CD4-positive, alpha-beta T cell treated with Interleukin-4 for 1 hour (primary cell): ENCODE measurements around the gene ANXA4.
"Not testable (repeated sequence)": the region's sequence is repeated elsewhere in the genome, so short reads cannot be mapped to it uniquely, and the experiment has no call there.

Experiments used
- DNase-seq, 2 donors: peaks; one replicate each; pipeline ENCODE4 v3.0.0-alpha.2; 2020 to 2022

Gene ANXA4

DNA sequence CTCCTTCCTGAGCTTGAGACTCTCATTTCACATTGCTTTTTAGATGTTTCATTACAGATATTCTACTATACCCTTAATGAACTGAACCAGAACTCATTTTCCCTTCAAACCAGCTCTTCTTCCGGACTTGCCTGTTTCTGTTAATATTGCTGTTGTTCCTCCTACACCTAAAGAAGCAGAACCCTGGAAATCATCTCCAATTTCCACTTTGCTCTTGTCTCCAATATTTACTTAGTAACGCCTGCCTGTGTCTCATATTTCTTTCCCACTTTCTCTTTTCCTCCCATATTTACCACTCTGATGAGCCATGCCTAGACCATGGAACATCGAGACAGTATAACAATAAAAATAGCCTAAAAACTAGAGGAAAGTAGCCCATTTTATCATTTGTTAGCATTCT is 69.7 kb downstream of the ANXA4 start:
- no peak for DNase-seq

GRCh38 chr2:69815717-69816116 is 73.8 kb downstream of the ANXA4 start:
- DNase-seq: no peak

- DNase-seq: peak; percentile 83 to 88
Observed at GRCh38 chr2:69816923-69817542, 75.1 kb downstream of the ANXA4 start.

DNA sequence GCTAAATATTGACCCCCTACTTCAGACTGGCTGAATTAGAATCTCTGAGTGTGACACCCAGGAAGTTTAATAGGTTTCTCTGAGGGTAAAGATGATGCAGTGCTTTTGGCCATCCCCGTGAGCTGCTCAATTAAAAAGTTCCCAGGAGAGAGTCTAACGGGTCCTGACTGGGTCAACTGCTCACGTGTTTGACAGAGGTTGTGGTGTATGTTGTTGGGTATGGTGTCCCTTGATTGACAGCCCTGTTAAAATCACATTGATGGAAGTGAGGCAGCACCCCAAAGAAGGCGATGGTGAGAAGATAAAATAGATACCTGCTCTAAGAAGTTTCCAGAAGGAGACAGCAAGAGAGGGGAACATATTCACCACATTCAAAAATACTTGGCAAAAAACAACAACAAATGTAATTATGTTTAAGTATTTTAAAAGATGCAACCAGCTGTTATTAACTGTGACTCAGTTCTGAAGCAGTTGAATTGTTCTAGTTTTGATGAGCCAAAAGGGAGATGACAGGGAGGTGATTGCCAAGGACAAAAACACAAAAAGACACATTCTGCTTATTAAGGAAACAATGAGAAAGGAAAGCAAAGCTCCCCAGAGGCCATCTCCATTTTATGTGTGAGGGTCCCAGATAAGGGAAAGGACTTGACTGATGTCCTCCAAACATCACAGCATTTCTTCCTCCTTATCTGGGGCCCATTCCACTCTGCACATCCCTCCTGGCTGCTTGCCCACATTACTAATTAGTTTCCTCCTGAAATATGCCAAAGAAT is 76.0 kb downstream of the ANXA4 start:
- DNase-seq: no peak

GRCh38 chr2:69827796-69828540 is 86.0 kb downstream of the ANXA4 start:
- DNase-seq: no peak

- no peak for DNase-seq
Observed at GRCh38 chr2:69828938-69829255, 87.0 kb downstream of the ANXA4 start.

GRCh38 chr2:69829256-69830044 is 87.5 kb downstream of the ANXA4 start, which contains the start of gene GMCL1:
Gene GMCL1, plus strand, starts transcription at chr2:69829660. Its CDS starts 233 bp downstream, at chr2:69829893.
- peak; percentile 98 for DNase-seq

DNA sequence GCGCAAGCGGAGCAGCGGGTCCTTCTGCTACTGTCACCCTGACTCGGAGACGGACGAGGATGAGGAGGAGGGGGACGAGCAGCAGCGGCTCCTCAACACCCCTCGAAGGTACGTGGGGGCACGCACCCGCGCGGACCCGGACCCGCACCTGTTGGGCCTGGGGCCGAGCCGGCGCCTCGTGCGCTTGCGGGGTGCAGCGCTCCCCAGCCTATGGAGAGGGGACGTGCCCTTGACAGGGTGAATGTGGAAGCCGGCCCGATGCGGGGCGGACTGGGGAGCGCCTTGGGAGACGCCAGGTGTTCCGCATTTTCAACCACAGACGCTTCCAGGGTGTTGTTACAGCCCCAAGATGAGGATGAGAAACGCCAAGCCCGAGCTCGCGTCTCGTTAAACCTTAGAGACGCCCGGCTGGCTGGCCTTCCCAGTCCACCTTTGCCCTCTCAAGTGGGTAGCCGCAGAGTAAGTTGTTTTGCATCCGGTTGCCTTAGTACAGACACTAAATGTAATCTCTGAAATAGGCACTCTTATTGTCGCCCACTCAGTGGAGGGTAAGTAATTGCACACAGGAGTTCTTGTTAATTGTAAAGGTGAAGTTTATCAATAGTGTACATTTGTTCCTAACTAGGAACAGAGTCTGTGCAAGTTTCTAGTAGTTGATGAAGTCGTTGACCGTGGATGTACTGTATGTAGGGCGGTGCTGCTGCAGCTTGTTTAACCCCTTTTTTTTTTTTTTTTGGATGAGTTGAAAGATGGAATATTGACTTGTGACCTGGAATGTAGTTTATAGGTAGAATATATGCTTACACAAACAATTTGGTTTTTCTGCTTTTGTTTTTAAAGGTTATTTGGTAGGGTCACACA is 88.3 kb downstream of the ANXA4 start:
- peak; percentile 36 to 56 for DNase-seq

GRCh38 chr2:69830906-69831241 is 88.9 kb downstream of the ANXA4 start:
- not testable (repeated sequence) for DNase-seq

- no peak for DNase-seq
Observed at GRCh38 chr2:69831354-69831905, 89.5 kb downstream of the ANXA4 start.

- DNase-seq: no peak
Observed at GRCh38 chr2:69833752-69834151, 91.8 kb downstream of the ANXA4 start.

GRCh38 chr2:69835666-69836065 is 93.7 kb downstream of the ANXA4 start:
- no peak for DNase-seq

- no peak for DNase-seq
Observed at GRCh38 chr2:69836316-69836715, 94.4 kb downstream of the ANXA4 start.

DNA sequence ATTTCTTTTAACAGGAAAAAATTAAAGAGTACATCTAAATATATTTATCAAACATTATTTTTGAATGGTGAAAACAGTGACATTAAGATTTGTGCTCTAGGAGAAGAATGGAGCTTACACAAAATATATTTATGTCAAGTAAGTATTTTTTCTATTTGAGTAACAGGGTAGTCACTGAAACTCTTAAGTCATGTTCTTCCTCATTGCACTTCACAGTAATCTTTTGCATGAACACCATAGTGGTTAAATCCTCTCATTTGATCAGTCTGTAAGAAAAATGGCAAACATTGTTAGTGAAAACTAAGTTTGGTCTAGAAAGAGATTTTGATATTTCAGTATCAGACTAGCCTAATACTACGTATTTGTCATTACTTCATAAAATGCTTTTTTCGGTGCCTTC is 95.6 kb downstream of the ANXA4 start:
- DNase-seq: no peak

GRCh38 chr2:69843993-69844392 is 102.1 kb downstream of the ANXA4 start:
- no peak for DNase-seq

DNA sequence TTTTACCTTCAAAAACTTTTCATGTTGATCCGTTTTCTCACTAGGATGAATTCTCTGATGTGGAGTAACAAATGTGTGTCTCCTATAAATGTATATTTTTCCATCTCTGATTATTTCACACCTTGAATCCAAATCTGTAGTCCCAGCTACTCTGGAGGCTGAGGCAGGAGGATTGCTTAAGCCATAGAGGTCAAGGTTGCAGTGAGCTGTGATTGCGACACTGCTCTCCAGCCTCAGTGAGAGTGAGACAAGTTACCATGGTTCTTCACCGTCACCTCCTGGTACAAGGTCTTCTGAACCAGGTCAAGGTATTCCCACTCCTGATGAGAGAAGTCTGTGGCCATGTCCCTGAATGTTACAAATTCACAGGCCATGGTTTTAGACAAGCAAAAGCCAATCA is 102.6 kb downstream of the ANXA4 start:
- DNase-seq: no peak

DNA sequence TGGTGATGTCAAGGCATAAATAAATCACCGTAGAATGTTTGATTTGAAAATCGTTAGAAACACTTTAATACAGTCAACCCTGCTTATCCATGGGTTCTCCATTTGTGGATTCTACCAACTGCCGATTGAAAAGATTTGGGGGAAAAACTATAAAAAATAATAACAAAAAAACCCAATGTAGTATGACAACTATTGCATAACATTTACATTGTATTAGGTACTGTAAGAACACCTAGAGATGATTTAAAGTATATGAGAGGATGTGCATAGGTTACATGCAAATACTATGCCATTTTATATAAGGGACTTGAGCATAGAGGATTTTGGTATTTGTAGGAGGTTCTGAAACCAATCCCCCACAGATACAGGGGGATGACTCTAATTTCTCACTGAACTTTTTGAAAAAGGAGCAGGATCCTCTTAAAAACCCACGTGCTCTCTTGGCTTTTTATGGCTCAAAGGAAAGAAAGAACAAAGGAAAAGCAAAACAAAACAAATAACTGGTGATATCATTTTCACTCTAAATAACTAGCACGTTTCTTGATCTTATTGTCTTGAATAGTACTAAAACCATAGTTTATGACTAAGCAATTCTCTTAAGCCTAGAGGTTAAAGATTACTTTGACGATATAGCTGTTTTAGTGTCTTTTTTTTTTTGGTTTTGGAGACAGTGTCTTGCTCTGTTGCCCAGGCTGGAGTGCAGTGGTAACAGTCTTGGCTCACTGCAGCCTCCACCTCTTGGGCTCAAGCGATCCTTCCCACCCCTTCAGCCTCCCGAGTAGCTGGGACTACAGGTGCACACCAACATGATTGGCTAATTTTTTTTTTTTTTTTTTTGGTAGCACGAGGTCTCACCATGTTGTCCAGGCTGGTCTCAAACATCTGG is 104.5 kb downstream of the ANXA4 start:
- no peak for DNase-seq

DNA sequence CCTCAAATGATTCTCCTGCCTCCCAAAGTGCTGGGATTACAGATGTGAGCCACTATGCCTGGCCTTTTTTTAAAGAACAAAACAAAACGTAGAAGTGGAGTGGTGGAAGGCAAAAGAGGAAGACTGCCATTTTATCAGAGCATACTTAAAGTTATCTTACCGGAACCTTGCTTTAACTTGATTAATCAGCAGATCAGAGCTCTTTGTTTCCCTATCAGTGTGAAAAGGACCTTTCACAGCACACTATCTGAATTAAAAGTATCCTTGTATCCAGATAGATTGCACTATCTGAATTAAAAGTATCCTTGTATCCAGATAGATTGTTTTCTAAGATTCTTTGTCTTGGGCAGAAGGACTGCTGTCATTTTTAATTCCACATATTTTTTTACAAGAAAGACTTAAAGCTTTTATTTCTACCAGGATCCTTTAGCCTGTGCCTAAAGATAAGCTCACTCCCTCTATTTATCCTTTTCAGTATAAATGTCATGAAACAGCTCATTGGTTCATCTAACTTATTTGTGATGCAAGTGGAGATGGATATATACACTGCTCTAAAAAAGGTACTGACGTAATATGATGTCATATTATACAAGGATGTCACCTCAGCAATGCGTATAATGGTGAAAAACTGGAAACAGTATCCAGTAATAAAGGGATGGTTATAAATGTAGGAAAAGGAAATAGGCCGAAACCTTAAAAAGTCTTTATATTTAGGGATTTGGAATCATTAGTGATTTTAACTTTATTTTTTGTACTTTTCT is 105.3 kb downstream of the ANXA4 start:
- DNase-seq: no peak

DNA sequence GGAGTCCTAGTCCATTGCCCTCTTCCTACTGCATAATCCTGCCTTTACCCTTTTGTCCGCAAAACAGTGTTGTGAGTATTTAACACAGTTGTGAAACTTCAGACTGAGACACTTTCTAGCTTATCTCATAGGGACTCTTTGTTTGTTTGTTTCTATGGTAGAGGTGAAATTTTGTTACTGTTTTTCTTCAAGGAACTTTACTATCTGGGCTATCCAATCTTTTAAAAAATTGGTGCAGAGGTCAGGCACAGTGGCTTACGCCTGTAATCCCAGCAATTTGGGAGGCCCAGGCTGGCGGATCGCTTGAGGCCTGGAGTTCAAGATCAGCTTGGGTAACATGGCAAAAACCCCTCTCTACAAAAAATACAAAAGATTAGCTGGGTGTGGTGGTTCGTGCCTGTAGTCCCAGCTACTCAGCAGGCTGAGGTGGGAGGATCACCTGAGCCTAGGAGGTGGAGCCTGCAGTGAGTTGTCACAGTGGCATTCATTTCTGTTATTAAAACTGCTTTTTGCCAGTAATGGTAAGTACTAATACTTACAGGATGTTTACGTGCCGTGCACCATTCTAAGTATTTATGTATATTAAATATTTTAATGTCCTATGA is 106.4 kb downstream of the ANXA4 start:
- no peak for DNase-seq

GRCh38 chr2:69858261-69858660 is 116.3 kb downstream of the ANXA4 start:
- no peak for DNase-seq
